ENCODE measurements around the gene HNRNPU. TPM values are rescaled to one million over a fixed set of nuclear protein-coding genes. Genes with fewer than 3 reads are reported as not detected.
A peak's percentile ranks its signal among the peaks of the same experiment; 100 is the strongest.

Gene HNRNPU
- total RNA-seq (100 to 1,000 TPM; 279 to 457 (median 350) TPM), polyA plus RNA-seq (100 to 1,000 TPM; 121 to 156 (median 153) TPM)
- long read RNA-seq, donor 1, full-length matches to known transcripts = 54 of 171 reads
- long read RNA-seq, donor 1, partial matches to known transcripts = 98 of 171 reads
- long read RNA-seq, donor 1, other reads (novel, unspliced or antisense) = 19 of 171 reads
- long read RNA-seq, donor 2, full-length matches to known transcripts = 43 of 61 reads
- long read RNA-seq, donor 2, partial matches to known transcripts = 18 of 61 reads
- long read RNA-seq, donor 2, other reads (novel, unspliced or antisense) = 0 of 61 reads

GRCh38 chr1:244864253-244865027, at the start of gene HNRNPU:
HNRNPU (minus strand) TSS chr1:244864543; CDS start chr1:244864307, 236 bp downstream.
- DNase-seq = peak; percentile 99
- peak within 1 kb of the TSS; percentile 99 to 100 (median 100) for H3K27ac ChIP-seq
- 0 to 1% (median 0%) methylated on average over 19 to 71 of the region's 71 CpGs for WGBS, 5 donors
- intact Hi-C loops (cut with DNase I; ENCODE audit: low total_unique reads) = no loop called here
- H3K27me3 ChIP-seq (replicated peaks in 1 of 7) = no peaks in the 10 kb centered on the region
- peaks cover 0 to 26% (median 14%) of the 10 kb centered on the region in 6 donors for H3K36me3 ChIP-seq
- H3K9me3 ChIP-seq = no peaks in the 10 kb centered on the region
- TF ChIP-seq CTCF (IDR thresholded peaks at IDR 0.05 in 8 of 11, conservative IDR thresholded peaks at IDR 0.05 in 3 of 11) (peak; percentile 8 to 58 (median 39)), POLR2AphosphoS5 (IDR thresholded peaks at IDR 0.05) (peak; percentile 99 to 100 (median 100)), POLR2A (IDR thresholded peaks at IDR 0.05) (peak; percentile 81 to 95 (median 94))
- H3K4me3 ChIP-seq = peak within 1 kb of the TSS; percentile 71 to 97 (median 90)
- H3K4me1 ChIP-seq = peaks cover 29 to 48% (median 42%) of the 10 kb centered on the region in 6 donors

GRCh38 chr1:244913806-244914205, 49.5 kb upstream of the HNRNPU start:
- H3K27me3 ChIP-seq (replicated peaks in 1 of 7) = no peaks in the 10 kb centered on the region
- no peak overlapping the region for H3K4me3 ChIP-seq
- intact Hi-C loops (cut with DNase I; ENCODE audit: low total_unique reads) = no loop called here
- H3K4me1 ChIP-seq = peaks cover 0 to 7% (median 3%) of the 10 kb centered on the region in 6 donors
- no peak for TF ChIP-seq POLR2AphosphoS5 (IDR thresholded peaks at IDR 0.05)
- TF ChIP-seq POLR2A (IDR thresholded peaks at IDR 0.05) = no peak
- TF ChIP-seq CTCF (IDR thresholded peaks at IDR 0.05 in 8 of 11, conservative IDR thresholded peaks at IDR 0.05 in 3 of 11) = no peak
- H3K9me3 ChIP-seq = no peaks in the 10 kb centered on the region
- WGBS, 5 donors = 85 to 93% (median 91%) methylated on average over 15 of the region's 15 CpGs
- DNase-seq = no peak
- H3K27ac ChIP-seq = no peak overlapping the region
- H3K36me3 ChIP-seq = no peaks in the 10 kb centered on the region

GRCh38 chr1:244904119-244904518, 39.8 kb upstream of the HNRNPU start:
- WGBS, 5 donors = 72 to 81% (median 74%) methylated on average over 3 of the region's 3 CpGs
- H3K4me1 ChIP-seq = no peaks in the 10 kb centered on the region
- H3K4me3 ChIP-seq = no peak overlapping the region
- TF ChIP-seq POLR2AphosphoS5 (IDR thresholded peaks at IDR 0.05) (no peak), POLR2A (IDR thresholded peaks at IDR 0.05) (no peak), CTCF (IDR thresholded peaks at IDR 0.05 in 8 of 11, conservative IDR thresholded peaks at IDR 0.05 in 3 of 11) (no peak)
- no peaks in the 10 kb centered on the region for H3K36me3 ChIP-seq
- no peak for DNase-seq
- intact Hi-C loops (cut with DNase I; ENCODE audit: low total_unique reads) = no loop called here
- no peaks in the 10 kb centered on the region for H3K27me3 ChIP-seq (replicated peaks in 1 of 7)
- no peaks in the 10 kb centered on the region for H3K9me3 ChIP-seq
- no peak overlapping the region for H3K27ac ChIP-seq

Measured in spleen (tissue), 13 donors.